GM12878 (cell line): ENCODE results near the gene S100P. TPM values are rescaled to one million over a fixed set of nuclear protein-coding genes. Genes with fewer than 3 reads are reported as not detected.

ENCODE experiments used
- ATAC-seq: fragments of 200-7000 bp; cut with Tn5 transposase; 3 replicates; pipeline ENCODE4 v1.9.1; 2020; ENCODE audit warnings: mild to moderate bottlenecking, moderate library complexity
- BruUV-seq: library from RNA; stranded (reverse); fragments of 400-500 nt; replicated peaks from 2 replicates; lab custom pipeline; 2021; lab: Mats Ljungman, UMichigan
- CTCF ChIA-PET: fragments of 300-600 bp; sonication (Branson Sonifier 250); formaldehyde crosslinking; extraction: SDS; loops from one replicate; lab custom pipeline; 2021; ENCODE audit warnings: inconsistent platforms; lab: Yijun Ruan, JAX
- POLR2A ChIA-PET: fragments of 350-600 bp; formaldehyde crosslinking; extraction: SDS; loops from one replicate; lab custom pipeline; 2021; ENCODE audit warnings: inconsistent platforms; lab: Charles Lee
- RAD21 ChIA-PET: fragments of 300-600 bp; sonication (Branson Sonifier 250); formaldehyde crosslinking; loops from one replicate; lab custom pipeline; 2023; ENCODE audit warnings: antibody characterized with exemption; ENCODE audit not compliant: unreplicated experiment; lab: Charles Lee
- SMC1A ChIA-PET: fragments of 300-600 bp; sonication (Branson Sonifier 250); formaldehyde crosslinking; loops from one replicate; lab custom pipeline; 2023; ENCODE audit not compliant: unreplicated experiment, uncharacterized antibody; lab: Charles Lee
- DNase-seq: peaks from one replicate; pipeline ENCODE4 v3.0.0-alpha.2; 2011; ENCODE audit warnings: low read depth, low spot score
- FAIRE-seq: peaks from 3 replicates; lab custom pipeline; 2011; peaks lifted over from hg19 to GRCh38; lab: Jason Lieb, UNC
- H2AFZ ChIP-seq: 2 replicates; pipeline ENCODE4 v1.6.0; 2011; ENCODE audit warnings: low read depth, low read length, control low read depth; ENCODE audit not compliant: control insufficient read depth
- H3K27ac ChIP-seq: 2 replicates; pipeline ENCODE4 v1.5.1; 2011; ENCODE audit warnings: control low read depth; ENCODE audit not compliant: control insufficient read depth, insufficient read depth
- H3K27me3 ChIP-seq, 2 experiments: replicated peaks in 1 of 2; 2 replicates each; pipeline versions ENCODE4 v1.6.0 to v1.6.1; 2011; ENCODE audit warnings: low read length in 1 of 2; ENCODE audit not compliant: control insufficient read depth in 2 of 2, insufficient read depth in 2 of 2
- H3K36me3 ChIP-seq, 2 experiments: 2 replicates each; pipeline ENCODE4 v1.5.1; 2011; ENCODE audit warnings: low read length in 1 of 2; ENCODE audit not compliant: control insufficient read depth in 2 of 2, insufficient read depth in 2 of 2
- H3K4me1 ChIP-seq: 2 replicates; pipeline ENCODE4 v1.6.1; 2011; ENCODE audit warnings: mild to moderate bottlenecking, low read length, moderate library complexity, mixed read lengths; ENCODE audit not compliant: control insufficient read depth, insufficient read depth
- H3K4me2 ChIP-seq: 2 replicates; pipeline ENCODE4 v1.6.0; 2011; ENCODE audit warnings: control low read depth; ENCODE audit not compliant: control insufficient read depth, insufficient read depth
- H3K4me3 ChIP-seq: fragments of 200-600 bp; sonication (generic); 2 replicates; pipeline ENCODE4 v1.5.1; 2016
- H3K79me2 ChIP-seq: 2 replicates; pipeline ENCODE4 v1.6.0; 2011; ENCODE audit warnings: low read length; ENCODE audit not compliant: control insufficient read depth, insufficient read depth
- H3K9ac ChIP-seq: 2 replicates; pipeline ENCODE4 v1.8.0; 2011; ENCODE audit warnings: low read length, control low read depth, mixed read lengths; ENCODE audit not compliant: control insufficient read depth, insufficient read depth
- H3K9me3 ChIP-seq: replicated peaks from 3 replicates; pipeline ENCODE4 v1.5.1; 2011; ENCODE audit warnings: mild to moderate bottlenecking, low read length; ENCODE audit not compliant: control insufficient read depth, insufficient read depth
- H4K20me1 ChIP-seq: 2 replicates; pipeline ENCODE4 v1.6.0; 2011; ENCODE audit not compliant: control insufficient read depth, insufficient read depth
- ASH2L ChIP-seq: fragments of 300-600, 200-600 bp; sonication (generic); IDR thresholded peaks from 2 replicates; pipeline ENCODE4 v1.6.1; 2017; ENCODE audit warnings: low read depth, mild to moderate bottlenecking, borderline replicate concordance
- FOXK2 ChIP-seq: fragments of 450-650 bp; IDR thresholded peaks from 2 replicates; pipeline ENCODE4 v1.6.1; 2017; ENCODE audit warnings: mild to moderate bottlenecking, moderate library complexity
- FOXM1 ChIP-seq: IDR thresholded peaks from 2 replicates; pipeline ENCODE4 v1.6.1; 2012; ENCODE audit warnings: low read depth, mild to moderate bottlenecking, inconsistent platforms, low read length, moderate library complexity
- HDAC6 ChIP-seq: fragments of 200-600 bp; sonication (generic); IDR thresholded peaks from one replicate; pipeline ENCODE4 v1.8.0; 2017; ENCODE audit warnings: antibody characterized with exemption; ENCODE audit not compliant: unreplicated experiment
- HDGF ChIP-seq: fragments of 450-650 bp; IDR thresholded peaks from 2 replicates; pipeline ENCODE4 v1.6.1; 2016; ENCODE audit warnings: antibody characterized with exemption
- MLLT1 ChIP-seq: fragments of 450-650 bp; IDR thresholded peaks from 2 replicates; pipeline ENCODE4 v1.6.1; 2016; ENCODE audit warnings: mild to moderate bottlenecking
- NR2F1 ChIP-seq: fragments of 450-650 bp; conservative IDR thresholded peaks from 2 replicates; pipeline ENCODE4 v1.6.1; 2017; ENCODE audit warnings: mild to moderate bottlenecking
- PAX5 ChIP-seq: IDR thresholded peaks from 2 replicates; pipeline ENCODE4 v1.6.1; 2011; ENCODE audit warnings: low read depth, low read length, borderline replicate concordance
- RAD51 ChIP-seq: fragments of 450-650 bp; IDR thresholded peaks from 2 replicates; pipeline ENCODE4 v1.6.1; 2016; ENCODE audit warnings: moderate library complexity, mild to moderate bottlenecking, inconsistent platforms
- SIN3A ChIP-seq: IDR thresholded peaks from 2 replicates; pipeline ENCODE4 v1.6.1; 2012; ENCODE audit warnings: low read depth, low read length, improper control_type of control experiment
- WRNIP1 ChIP-seq: IDR thresholded peaks from 2 replicates; pipeline ENCODE4 v1.6.1; 2011; ENCODE audit warnings: low read depth, low read length, improper control_type of control experiment, borderline replicate concordance
- ZBED1 ChIP-seq: IDR thresholded peaks from 2 replicates; pipeline ENCODE4 v1.6.1; 2016; ENCODE audit warnings: borderline replicate concordance
- ZNF274 ChIP-seq: IDR thresholded peaks from one replicate; pipeline ENCODE4 v1.8.0; 2011; ENCODE audit not compliant: insufficient read length, insufficient read depth
- ZNF384 ChIP-seq: IDR thresholded peaks from 2 replicates; pipeline ENCODE4 v1.6.1; 2012; ENCODE audit warnings: low read depth, mild to moderate bottlenecking, low read length, improper control_type of control experiment, borderline replicate concordance
- WGBS: methylation state at CpG from one replicate; pipeline ENCODE4 v1.1.6; 2016; ENCODE audit warnings: low lambda C conversion rate; ENCODE audit not compliant: insufficient replicate concordance, insufficient coverage; ENCODE audit errors: missing lambda C conversion rate; 5-methylcytosine and 5-hydroxymethylcytosine counted together
- in situ Hi-C: fragments of 300-500 bp; cut with MboI; formaldehyde crosslinking; loops from 9 replicates; pipeline ENCODE4 v1.14.3; 2018; ENCODE audit warnings: mixed read lengths
- intact Hi-C: fragments of 100-400 bp; cut with micrococcal nuclease; formaldehyde crosslinking; loops from one replicate; pipeline ENCODE4 v1.14.2; 2022; ENCODE audit not compliant: unreplicated experiment
- polyA plus RNA-seq, 11 experiments: library from polyadenylated mRNA; depleted of rRNA in 4 of 11; unstranded in 6 of 11; stranded (reverse) in 5 of 11; fragments of >200 nt; fragmentation: Nextera tagmentation in 4 of 11; fragmentation: Illumina TruSeq in 1 of 11; extraction: Ambion mirVana in 4 of 11; extraction: Trizol in 1 of 11; gene quantifications; 1 replicate in 1 of 11; 2 replicates in 10 of 11; pipeline versions ENCODE4 v1.2.1 to v1.2.3, GENCODE V29; 2011 to 2016; ENCODE audit warnings: inconsistent platforms in 2 of 11, missing spikeins in 2 of 11, low read depth in 1 of 11
- total RNA-seq, 4 experiments: library from RNA; depleted of rRNA in 3 of 4; stranded (reverse); fragments of >200 nt in 3 of 4; fragmentation: Illumina TruSeq in 1 of 4; extraction: Trizol in 1 of 4; gene quantifications; 2 replicates each; pipeline versions ENCODE4 v1.2.1 to v1.2.3, GENCODE V29; 2013 to 2021
- TF ChIP-seq, protein P1 (sequence below): fragments of 450-650 bp; conservative IDR thresholded peaks from 2 replicates; pipeline ENCODE4 v1.6.1; 2017; ENCODE audit warnings: mild to moderate bottlenecking, moderate library complexity
- TF ChIP-seq, protein P2 (sequence below): fragments of 450-650 bp; IDR thresholded peaks from 2 replicates; pipeline ENCODE4 v1.6.1; 2018; ENCODE audit warnings: mild to moderate bottlenecking, low read depth, moderate library complexity; ENCODE audit not compliant: partially characterized antibody

Gene S100P
- total and polyA plus RNA-seq, 10 of the 15 experiments (the other 5 are each of a cell fraction or from before 2014, with no cell fraction given) = 0.90 TPM; not detected in 9

DNA sequence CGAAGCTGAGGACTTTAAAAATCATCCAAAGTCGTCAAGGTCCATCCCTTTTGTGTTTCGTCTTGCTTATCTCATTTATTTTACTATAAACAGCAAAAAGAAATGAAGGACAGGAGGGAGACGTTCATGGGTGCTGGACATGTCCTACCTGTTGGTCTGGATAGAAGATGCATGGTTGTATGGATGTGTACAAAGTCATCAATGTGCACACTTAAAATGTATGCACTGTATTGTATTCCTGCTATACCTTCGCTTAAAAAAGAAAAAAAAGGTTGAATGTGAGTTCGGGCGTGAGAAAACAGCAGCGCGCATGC is 22.0 kb downstream of the S100P start:
- POLR2A ChIA-PET = interaction anchor here (1.0 kb wide), 1 partner anchor 40 kb away, joined by 3 read pairs; no protein-coding TSS in a partner anchor
- Histone ChIP-seq H3K36me3 (no peaks in the 10 kb centered on the region), H3K79me2 (peaks cover 18% of the 10 kb centered on the region), H3K27ac (no peak overlapping the region), H4K20me1 (peaks cover 3% of the 10 kb centered on the region; the same call in 1 of the 2 replicates), H3K9ac (no peak overlapping the region), H3K9me3 (no peaks in the 10 kb centered on the region; the same call in 2 of the 3 replicates), H3K4me3 (no peak overlapping the region; the same call in 1 of the 2 replicates), H3K27me3 (no peaks in the 10 kb centered on the region), H3K4me2 (peak overlapping the region; percentile 51), H3K4me1 (peaks cover 7% of the 10 kb centered on the region), H2AFZ (peak overlapping the region; percentile 81)
- 0% methylated on average over 9 of the region's 9 CpGs for WGBS
- intact Hi-C loops = loop anchor here (1.0 to 5.0 kb wide), 4 partner anchors 41 to 272 kb away; partner anchors contain the start of gene KIAA0232
- in situ Hi-C loops = no loop called here
- ATAC-seq (no peak), FAIRE-seq (no peak), DNase-seq (no peak)
- BruUV-seq = no TSS peak
- RAD21 ChIA-PET = interaction anchor here (1.6 to 7.4 kb wide), 3 partner anchors 9 to 194 kb away, joined by 4 to 155 read pairs (median 5); partner anchors contain the start of gene TBC1D14
- SMC1A ChIA-PET = interaction anchor here (1.3 to 4.5 kb wide), 3 partner anchors 8 to 170 kb away, joined by 4 to 33 read pairs (median 20); a partner anchor contains a TSS
- CTCF ChIA-PET = interaction anchor here (0.8 to 9.8 kb wide), 5 partner anchors 40 to 354 kb away, joined by 3 to 277 read pairs (median 64); partner anchors contain the start of gene GRPEL1
- TF ChIP-seq HDGF (peak; percentile 71), FOXK2 (no peak), ZBED1 (no peak), ZNF274 (no peak), NR2F1 (no peak), WRNIP1 (0 out of 2 replicates have a peak, but pooled peaks have one; percentile 52), RAD51 (no peak), PAX5 (no peak), ZNF384 (peak; percentile 83), ASH2L (no peak), HDAC6 (no peak), MLLT1 (0 out of 2 replicates have a peak, but pooled peaks have one; percentile 43), FOXM1 (no peak), SIN3A (no peak)
- TF ChIP-seq, protein P1, sequence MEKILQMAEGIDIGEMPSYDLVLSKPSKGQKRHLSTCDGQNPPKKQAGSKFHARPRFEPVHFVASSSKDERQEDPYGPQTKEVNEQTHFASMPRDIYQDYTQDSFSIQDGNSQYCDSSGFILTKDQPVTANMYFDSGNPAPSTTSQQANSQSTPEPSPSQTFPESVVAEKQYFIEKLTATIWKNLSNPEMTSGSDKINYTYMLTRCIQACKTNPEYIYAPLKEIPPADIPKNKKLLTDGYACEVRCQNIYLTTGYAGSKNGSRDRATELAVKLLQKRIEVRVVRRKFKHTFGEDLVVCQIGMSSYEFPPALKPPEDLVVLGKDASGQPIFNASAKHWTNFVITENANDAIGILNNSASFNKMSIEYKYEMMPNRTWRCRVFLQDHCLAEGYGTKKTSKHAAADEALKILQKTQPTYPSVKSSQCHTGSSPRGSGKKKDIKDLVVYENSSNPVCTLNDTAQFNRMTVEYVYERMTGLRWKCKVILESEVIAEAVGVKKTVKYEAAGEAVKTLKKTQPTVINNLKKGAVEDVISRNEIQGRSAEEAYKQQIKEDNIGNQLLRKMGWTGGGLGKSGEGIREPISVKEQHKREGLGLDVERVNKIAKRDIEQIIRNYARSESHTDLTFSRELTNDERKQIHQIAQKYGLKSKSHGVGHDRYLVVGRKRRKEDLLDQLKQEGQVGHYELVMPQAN = no peak
- TF ChIP-seq, protein P2, sequence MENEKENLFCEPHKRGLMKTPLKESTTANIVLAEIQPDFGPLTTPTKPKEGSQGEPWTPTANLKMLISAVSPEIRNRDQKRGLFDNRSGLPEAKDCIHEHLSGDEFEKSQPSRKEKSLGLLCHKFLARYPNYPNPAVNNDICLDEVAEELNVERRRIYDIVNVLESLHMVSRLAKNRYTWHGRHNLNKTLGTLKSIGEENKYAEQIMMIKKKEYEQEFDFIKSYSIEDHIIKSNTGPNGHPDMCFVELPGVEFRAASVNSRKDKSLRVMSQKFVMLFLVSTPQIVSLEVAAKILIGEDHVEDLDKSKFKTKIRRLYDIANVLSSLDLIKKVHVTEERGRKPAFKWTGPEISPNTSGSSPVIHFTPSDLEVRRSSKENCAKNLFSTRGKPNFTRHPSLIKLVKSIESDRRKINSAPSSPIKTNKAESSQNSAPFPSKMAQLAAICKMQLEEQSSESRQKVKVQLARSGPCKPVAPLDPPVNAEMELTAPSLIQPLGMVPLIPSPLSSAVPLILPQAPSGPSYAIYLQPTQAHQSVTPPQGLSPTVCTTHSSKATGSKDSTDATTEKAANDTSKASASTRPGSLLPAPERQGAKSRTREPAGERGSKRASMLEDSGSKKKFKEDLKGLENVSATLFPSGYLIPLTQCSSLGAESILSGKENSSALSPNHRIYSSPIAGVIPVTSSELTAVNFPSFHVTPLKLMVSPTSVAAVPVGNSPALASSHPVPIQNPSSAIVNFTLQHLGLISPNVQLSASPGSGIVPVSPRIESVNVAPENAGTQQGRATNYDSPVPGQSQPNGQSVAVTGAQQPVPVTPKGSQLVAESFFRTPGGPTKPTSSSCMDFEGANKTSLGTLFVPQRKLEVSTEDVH = no peak
